GM19351 (cell line): ENCODE data around the gene ZNF770.
"Not testable (repeated sequence)": the region's sequence is repeated elsewhere in the genome, so short reads cannot be mapped to it uniquely, and the experiment has no call there.

Experiments used
- ATAC-seq: cut with Tn5 transposase; IDR thresholded peaks from one replicate; pipeline ENCODE4 v1.9.1; 2021; ENCODE audit warnings: mild to moderate bottlenecking, moderate library complexity; ENCODE audit not compliant: unreplicated experiment

The ZNF770 gene

GRCh38 chr15:34984889-34985630 lies 3.0 kb downstream of the ZNF770 start:
- no peak for ATAC-seq

GRCh38 chr15:34976743-34977142 lies 11.3 kb downstream of the ZNF770 start:
- no peak for ATAC-seq

- no peak for ATAC-seq
Measured at GRCh38 chr15:34976073-34976472, 12.0 kb downstream of the ZNF770 start.

GRCh38 chr15:34973512-34973911 lies 14.6 kb downstream of the ZNF770 start:
- ATAC-seq, result no peak

GRCh38 chr15:34970098-34970643 lies 17.9 kb downstream of the ZNF770 start:
- ATAC-seq, result peak; percentile 3

- peak; percentile 93 for ATAC-seq
Measured at GRCh38 chr15:34969340-34970097, 18.6 kb downstream of the ZNF770 start, which contains the start of gene AQR. TSS of gene AQR (minus strand) at chr15:34969742. CDS start at chr15:34969613, 129 bp downstream.

- no peak for ATAC-seq
Measured at GRCh38 chr15:34964277-34964676, 23.8 kb downstream of the ZNF770 start.

GRCh38 chr15:34953851-34954250 lies 34.2 kb downstream of the ZNF770 start:
- no peak for ATAC-seq

GRCh38 chr15:34952481-34952880 lies 35.6 kb downstream of the ZNF770 start:
- ATAC-seq, result no peak

GRCh38 chr15:34951993-34952392 lies 36.1 kb downstream of the ZNF770 start:
- no peak for ATAC-seq

GRCh38 chr15:34944936-34945335 lies 43.2 kb downstream of the ZNF770 start:
- no peak for ATAC-seq

GRCh38 chr15:34943711-34944110 lies 44.4 kb downstream of the ZNF770 start:
- ATAC-seq, result no peak

GRCh38 chr15:34943264-34943663 lies 44.8 kb downstream of the ZNF770 start:
- ATAC-seq, result not testable (repeated sequence)

- no peak for ATAC-seq
Measured at GRCh38 chr15:34942363-34942762, 45.7 kb downstream of the ZNF770 start.

- no peak for ATAC-seq
Measured at GRCh38 chr15:34941831-34942230, 46.3 kb downstream of the ZNF770 start.

GRCh38 chr15:34941185-34941698 lies 46.8 kb downstream of the ZNF770 start:
- ATAC-seq, result no peak

GRCh38 chr15:34933432-34933975 lies 54.6 kb downstream of the ZNF770 start:
- no peak for ATAC-seq

- not testable (repeated sequence) for ATAC-seq
Measured at GRCh38 chr15:34928349-34928748, 59.7 kb downstream of the ZNF770 start.
